Thoracic aorta (tissue), 2 donors: ENCODE results near the gene HBA2. TPM values are rescaled to one million over a fixed set of nuclear protein-coding genes. Genes with fewer than 3 reads are reported as not detected.
"Not testable (repeated sequence)": the region's sequence is repeated elsewhere in the genome, so short reads cannot be mapped to it uniquely, and the experiment has no call there.

Experiments
- ATAC-seq: fragments of 150-250 bp; one replicate; pipeline ENCODE4 v1.8.0; 2017; ENCODE audit warnings: low read depth; ENCODE audit not compliant: insufficient number of reproducible peaks, low FRiP score
- DNase-seq: peaks from one replicate; pipeline ENCODE4 v3.0.0-alpha.2; 2020; ENCODE audit warnings: low spot score
- H3K27ac ChIP-seq, 2 donors: fragments of 200-600 bp; sonication (generic); 1 replicate in 1 of 2; 2 replicates in 1 of 2; pipeline ENCODE4 v1.5.1; 2016; ENCODE audit warnings: mild to moderate bottlenecking in 2 of 2, moderate library complexity in 2 of 2
- H3K27me3 ChIP-seq: fragments of 200-600 bp; sonication (generic); replicated peaks from 2 replicates; pipeline ENCODE4 v1.6.0; 2016; ENCODE audit warnings: mild to moderate bottlenecking; ENCODE audit not compliant: insufficient read depth
- H3K36me3 ChIP-seq: fragments of 200-600 bp; sonication (generic); one replicate; pipeline ENCODE4 v1.5.1; 2016
- H3K4me1 ChIP-seq, 2 donors: fragments of 200-600 bp; sonication (generic); 1 replicate in 1 of 2; 2 replicates in 1 of 2; pipeline versions ENCODE4 v1.5.1 to v1.6.0; 2016; ENCODE audit warnings: low read depth in 2 of 2, mild to moderate bottlenecking in 1 of 2; ENCODE audit not compliant: control insufficient read depth in 1 of 2
- H3K4me3 ChIP-seq: fragments of 200-600 bp; sonication (generic); 2 replicates; pipeline ENCODE4 v1.5.1; 2016; ENCODE audit warnings: mild to moderate bottlenecking
- H3K9me3 ChIP-seq: fragments of 200-600 bp; sonication (generic); 2 replicates; pipeline ENCODE4 v1.5.1; 2016
- total RNA-seq, 2 donors: library from RNA; depleted of rRNA; stranded (reverse); fragments of >200 nt; gene quantifications; one replicate each; pipeline versions ENCODE4 v1.1.0 to v1.2.3, GENCODE V29; 2016
- TF ChIP-seq, protein P1 (sequence below): fragments of 200-600 bp; sonication (generic); IDR thresholded peaks from one replicate; pipeline ENCODE4 v1.5.1; 2019; ENCODE audit warnings: antibody characterized with exemption

HBA2 gene
- total RNA-seq, 2 donors from 2014 or later = 47.9 to 433 TPM

- Histone ChIP-seq H3K4me3 (no peak overlapping the region), H3K4me1 (peaks cover 5 to 10% of the 10 kb centered on the region in 2 donors), H3K27ac (no peak overlapping the region), H3K36me3 (no peaks in the 10 kb centered on the region), H3K27me3 (peaks cover 29% of the 10 kb centered on the region), H3K9me3 (no peaks in the 10 kb centered on the region)
- no peak for DNase-seq
- ATAC-seq = no peak
- TF ChIP-seq, protein P1, sequence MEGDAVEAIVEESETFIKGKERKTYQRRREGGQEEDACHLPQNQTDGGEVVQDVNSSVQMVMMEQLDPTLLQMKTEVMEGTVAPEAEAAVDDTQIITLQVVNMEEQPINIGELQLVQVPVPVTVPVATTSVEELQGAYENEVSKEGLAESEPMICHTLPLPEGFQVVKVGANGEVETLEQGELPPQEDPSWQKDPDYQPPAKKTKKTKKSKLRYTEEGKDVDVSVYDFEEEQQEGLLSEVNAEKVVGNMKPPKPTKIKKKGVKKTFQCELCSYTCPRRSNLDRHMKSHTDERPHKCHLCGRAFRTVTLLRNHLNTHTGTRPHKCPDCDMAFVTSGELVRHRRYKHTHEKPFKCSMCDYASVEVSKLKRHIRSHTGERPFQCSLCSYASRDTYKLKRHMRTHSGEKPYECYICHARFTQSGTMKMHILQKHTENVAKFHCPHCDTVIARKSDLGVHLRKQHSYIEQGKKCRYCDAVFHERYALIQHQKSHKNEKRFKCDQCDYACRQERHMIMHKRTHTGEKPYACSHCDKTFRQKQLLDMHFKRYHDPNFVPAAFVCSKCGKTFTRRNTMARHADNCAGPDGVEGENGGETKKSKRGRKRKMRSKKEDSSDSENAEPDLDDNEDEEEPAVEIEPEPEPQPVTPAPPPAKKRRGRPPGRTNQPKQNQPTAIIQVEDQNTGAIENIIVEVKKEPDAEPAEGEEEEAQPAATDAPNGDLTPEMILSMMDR = no peak
Measured at GRCh38 chr16:170788-171187, 1.9 kb upstream of the HBA2 start.

DNA sequence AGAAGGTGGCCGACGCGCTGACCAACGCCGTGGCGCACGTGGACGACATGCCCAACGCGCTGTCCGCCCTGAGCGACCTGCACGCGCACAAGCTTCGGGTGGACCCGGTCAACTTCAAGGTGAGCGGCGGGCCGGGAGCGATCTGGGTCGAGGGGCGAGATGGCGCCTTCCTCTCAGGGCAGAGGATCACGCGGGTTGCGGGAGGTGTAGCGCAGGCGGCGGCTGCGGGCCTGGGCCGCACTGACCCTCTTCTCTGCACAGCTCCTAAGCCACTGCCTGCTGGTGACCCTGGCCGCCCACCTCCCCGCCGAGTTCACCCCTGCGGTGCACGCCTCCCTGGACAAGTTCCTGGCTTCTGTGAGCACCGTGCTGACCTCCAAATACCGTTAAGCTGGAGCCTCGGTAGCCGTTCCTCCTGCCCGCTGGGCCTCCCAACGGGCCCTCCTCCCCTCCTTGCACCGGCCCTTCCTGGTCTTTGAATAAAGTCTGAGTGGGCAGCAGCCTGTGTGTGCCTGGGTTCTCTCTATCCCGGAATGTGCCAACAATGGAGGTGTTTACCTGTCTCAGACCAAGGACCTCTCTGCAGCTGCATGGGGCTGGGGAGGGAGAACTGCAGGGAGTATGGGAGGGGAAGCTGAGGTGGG is 657 bp downstream of the HBA2 start:
- H3K9me3 ChIP-seq, H3K4me1 ChIP-seq, H3K27ac ChIP-seq, H3K4me3 ChIP-seq, DNase-seq, ATAC-seq, H3K36me3 ChIP-seq: not testable (repeated sequence)
- H3K27me3 ChIP-seq = peaks cover 19% of the 10 kb centered on the region

DNA sequence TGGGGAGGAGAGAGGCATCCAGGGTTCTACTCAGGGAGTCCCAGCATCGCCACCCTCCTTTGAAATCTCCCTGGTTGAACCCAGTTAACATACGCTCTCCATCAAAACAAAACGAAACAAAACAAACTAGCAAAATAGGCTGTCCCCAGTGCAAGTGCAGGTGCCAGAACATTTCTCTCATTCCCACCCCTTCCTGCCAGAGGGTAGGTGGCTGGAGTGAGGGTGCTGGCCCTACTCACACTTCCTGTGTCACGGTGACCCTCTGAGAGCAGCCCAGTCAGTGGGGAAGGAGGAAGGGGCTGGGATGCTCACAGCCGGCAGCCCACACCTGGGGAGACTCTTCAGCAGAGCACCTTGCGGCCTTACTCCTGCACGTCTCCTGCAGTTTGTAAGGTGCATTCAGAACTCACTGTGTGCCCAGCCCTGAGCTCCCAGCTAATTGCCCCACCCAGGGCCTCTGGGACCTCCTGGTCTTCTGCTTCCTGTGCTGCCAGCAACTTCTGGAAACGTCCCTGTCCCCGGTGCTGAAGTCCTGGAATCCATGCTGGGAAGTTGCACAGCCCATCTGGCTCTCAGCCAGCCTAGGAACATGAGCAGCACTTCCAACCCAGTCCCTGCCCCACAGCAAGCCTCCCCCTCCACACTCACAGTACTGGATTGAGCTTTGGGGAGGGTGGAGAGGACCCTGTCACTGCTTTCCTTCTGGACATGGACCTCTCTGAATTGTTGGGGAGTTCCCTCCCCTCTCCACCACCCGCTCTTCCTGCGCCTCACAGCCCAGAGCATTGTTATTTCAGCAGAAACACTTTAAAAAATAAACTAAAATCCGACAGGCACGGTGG is 1.5 kb downstream of the HBA2 start:
- H3K4me1 ChIP-seq, H3K36me3 ChIP-seq, H3K4me3 ChIP-seq, ATAC-seq, DNase-seq, H3K27ac ChIP-seq, H3K9me3 ChIP-seq: not testable (repeated sequence)
- peaks cover 20% of the 10 kb centered on the region for H3K27me3 ChIP-seq

DNA sequence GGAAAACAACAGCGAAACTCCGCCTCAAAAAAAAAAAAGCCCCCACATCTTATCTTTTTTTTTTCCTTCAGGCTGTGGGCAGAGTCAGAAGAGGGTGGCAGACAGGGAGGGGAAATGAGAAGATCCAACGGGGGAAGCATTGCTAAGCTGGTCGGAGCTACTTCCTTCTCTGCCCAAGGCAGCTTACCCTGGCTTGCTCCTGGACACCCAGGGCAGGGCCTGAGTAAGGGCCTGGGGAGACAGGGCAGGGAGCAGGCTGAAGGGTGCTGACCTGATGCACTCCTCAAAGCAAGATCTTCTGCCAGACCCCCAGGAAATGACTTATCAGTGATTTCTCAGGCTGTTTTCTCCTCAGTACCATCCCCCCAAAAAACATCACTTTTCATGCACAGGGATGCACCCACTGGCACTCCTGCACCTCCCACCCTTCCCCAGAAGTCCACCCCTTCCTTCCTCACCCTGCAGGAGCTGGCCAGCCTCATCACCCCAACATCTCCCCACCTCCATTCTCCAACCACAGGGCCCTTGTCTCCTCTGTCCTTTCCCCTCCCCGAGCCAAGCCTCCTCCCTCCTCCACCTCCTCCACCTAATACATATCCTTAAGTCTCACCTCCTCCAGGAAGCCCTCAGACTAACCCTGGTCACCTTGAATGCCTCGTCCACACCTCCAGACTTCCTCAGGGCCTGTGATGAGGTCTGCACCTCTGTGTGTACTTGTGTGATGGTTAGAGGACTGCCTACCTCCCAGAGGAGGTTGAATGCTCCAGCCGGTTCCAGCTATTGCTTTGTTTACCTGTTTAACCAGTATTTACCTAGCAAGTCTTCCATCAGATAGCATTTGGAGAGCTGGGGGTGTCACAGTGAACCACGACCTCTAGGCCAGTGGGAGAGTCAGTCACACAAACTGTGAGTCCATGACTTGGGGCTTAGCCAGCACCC is 2.6 kb downstream of the HBA2 start:
- peak; percentile 15 for ATAC-seq

GRCh38 chr16:176006-176405 is 3.3 kb downstream of the HBA2 start:
- ATAC-seq, DNase-seq, H3K4me1 ChIP-seq, H3K9me3 ChIP-seq, H3K27ac ChIP-seq, H3K4me3 ChIP-seq, H3K36me3 ChIP-seq: not testable (repeated sequence)
- H3K27me3 ChIP-seq = peaks cover 27% of the 10 kb centered on the region

More for the DNA sequence above, 2.6 kb downstream of the HBA2 start:
- H3K9me3 ChIP-seq = no peaks in the 10 kb centered on the region
- H3K36me3 ChIP-seq = no peaks in the 10 kb centered on the region
- TF ChIP-seq, protein P1 = no peak
- no peak for DNase-seq
- H3K4me1 ChIP-seq = peaks cover 3% of the 10 kb centered on the region in 2 donors
- H3K27ac ChIP-seq = no peak overlapping the region
- H3K27me3 ChIP-seq = peaks cover 27% of the 10 kb centered on the region
- no peak overlapping the region for H3K4me3 ChIP-seq

DNA sequence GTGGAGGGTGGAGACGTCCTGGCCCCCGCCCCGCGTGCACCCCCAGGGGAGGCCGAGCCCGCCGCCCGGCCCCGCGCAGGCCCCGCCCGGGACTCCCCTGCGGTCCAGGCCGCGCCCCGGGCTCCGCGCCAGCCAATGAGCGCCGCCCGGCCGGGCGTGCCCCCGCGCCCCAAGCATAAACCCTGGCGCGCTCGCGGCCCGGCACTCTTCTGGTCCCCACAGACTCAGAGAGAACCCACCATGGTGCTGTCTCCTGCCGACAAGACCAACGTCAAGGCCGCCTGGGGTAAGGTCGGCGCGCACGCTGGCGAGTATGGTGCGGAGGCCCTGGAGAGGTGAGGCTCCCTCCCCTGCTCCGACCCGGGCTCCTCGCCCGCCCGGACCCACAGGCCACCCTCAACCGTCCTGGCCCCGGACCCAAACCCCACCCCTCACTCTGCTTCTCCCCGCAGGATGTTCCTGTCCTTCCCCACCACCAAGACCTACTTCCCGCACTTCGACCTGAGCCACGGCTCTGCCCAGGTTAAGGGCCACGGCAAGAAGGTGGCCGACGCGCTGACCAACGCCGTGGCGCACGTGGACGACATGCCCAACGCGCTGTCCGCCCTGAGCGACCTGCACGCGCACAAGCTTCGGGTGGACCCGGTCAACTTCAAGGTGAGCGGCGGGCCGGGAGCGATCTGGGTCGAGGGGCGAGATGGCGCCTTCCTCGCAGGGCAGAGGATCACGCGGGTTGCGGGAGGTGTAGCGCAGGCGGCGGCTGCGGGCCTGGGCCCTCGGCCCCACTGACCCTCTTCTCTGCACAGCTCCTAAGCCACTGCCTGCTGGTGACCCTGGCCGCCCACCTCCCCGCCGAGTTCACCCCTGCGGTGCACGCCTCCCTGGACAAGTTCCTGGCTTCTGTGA is 4.1 kb downstream of the HBA2 start, which contains the start of gene HBA1:
Gene HBA1 (plus strand): TSS at position 204 of the 906 bp plus-strand sequence. CDS start 37 bp downstream, at position 241.
- H3K27ac ChIP-seq, H3K36me3 ChIP-seq, ATAC-seq, DNase-seq, H3K4me3 ChIP-seq, H3K9me3 ChIP-seq: not testable (repeated sequence)
- peaks cover 14 to 17% of the 10 kb centered on the region in 2 donors for H3K4me1 ChIP-seq
- H3K27me3 ChIP-seq = peaks cover 27% of the 10 kb centered on the region
